GM18505 (cell line): ENCODE data around the gene OR9Q2.
"Not testable (repeated sequence)": the region's sequence is repeated elsewhere in the genome, so short reads cannot be mapped to it uniquely, and the experiment has no call there.

Experiments
- ATAC-seq: cut with Tn5 transposase; IDR thresholded peaks from one replicate; pipeline ENCODE4 v1.9.1; 2021; ENCODE audit not compliant: unreplicated experiment
- POLR2A ChIP-seq: IDR thresholded peaks from 4 replicates; pipeline ENCODE4 v1.6.1; 2011; ENCODE audit warnings: borderline replicate concordance; ENCODE audit not compliant: insufficient read depth, insufficient read length; ENCODE audit errors: extremely low read depth

Gene OR9Q2

GRCh38 chr11:58204042-58204441 is 15.2 kb downstream of the OR9Q2 start, which contains the start of gene OR1S2:
TSS of gene OR1S2 (minus strand) at chr11:58204142. CDS start at chr11:58204142, 0 bp downstream.
- no peak for ATAC-seq
- no peak for TF ChIP-seq POLR2A

- not testable (repeated sequence) for ATAC-seq
Measured at GRCh38 chr11:58212420-58212819, 23.6 kb downstream of the OR9Q2 start, which contains the start of gene OR1S1. TSS of gene OR1S1 (plus strand) at chr11:58212720.

DNA sequence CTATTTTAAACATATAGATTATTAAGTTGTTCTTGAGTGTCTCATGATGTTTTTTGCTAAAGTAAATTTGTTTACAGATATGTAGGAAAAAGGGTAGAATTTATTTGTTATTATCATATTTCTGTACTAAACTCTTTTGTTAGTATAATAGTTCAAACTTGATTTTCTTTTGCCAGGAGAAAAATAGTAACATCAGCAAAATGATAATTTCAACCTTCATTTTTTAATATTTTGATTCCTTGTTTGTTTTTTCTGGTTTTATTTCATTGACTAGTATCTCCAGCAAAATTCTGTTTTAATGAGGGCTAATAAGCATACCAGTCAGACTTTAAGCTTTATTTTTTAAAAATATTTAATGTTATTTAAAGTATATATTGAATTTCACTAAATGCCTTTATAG is 27.6 kb downstream of the OR9Q2 start:
- ATAC-seq, result no peak
- TF ChIP-seq POLR2A, result no peak

DNA sequence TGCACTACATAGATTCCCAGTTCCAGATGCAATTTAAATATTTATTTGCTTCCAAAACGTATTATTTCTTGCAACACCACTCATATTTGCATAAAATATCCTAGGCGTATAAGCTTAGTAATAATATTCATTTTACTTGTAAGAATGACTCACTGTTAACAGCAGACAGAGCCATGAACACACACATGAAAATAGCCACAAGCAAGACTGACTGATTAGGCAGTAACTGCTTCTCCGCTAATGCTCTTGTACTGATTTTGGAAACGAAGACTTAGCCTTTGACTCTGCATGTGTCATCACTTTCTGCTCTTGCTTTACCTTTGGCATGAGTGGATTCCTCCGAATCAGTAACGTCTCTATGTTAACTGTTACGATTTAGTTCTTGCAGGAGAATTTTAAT is 33.9 kb downstream of the OR9Q2 start:
- TF ChIP-seq POLR2A, result no peak
- no peak for ATAC-seq

DNA sequence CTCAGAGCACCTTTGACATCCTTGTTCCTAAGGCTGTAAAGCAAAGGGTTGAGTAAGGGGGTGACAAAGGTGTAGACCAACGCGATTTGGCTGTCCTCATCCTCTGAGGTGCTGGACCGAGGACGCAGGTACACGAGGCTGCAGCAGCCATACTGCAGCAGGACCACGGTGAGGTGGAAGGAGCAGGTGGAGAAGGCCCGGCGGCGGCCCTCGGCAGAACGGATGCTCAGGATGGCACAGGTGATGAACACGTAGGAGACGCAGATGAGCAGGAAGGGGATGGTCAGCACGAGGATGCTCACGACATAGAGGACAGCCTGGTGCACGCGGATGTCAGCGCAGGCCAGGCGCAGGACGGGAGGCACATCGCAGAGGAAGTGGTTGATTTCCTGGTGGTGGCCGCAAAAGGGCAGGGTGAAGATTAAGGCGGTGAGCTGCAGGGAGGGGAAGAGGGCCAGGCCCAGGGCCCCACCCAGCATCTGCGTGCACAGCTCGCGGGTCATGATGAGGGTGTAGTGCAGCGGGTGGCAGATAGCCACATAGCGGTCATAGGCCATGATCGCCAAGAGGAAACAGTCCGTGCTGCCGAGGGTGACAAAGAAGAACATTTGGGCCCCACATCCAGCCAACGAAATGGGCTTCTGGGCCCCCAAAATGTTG is 39.2 kb downstream of the OR9Q2 start:
- ATAC-seq, result no peak
- no peak for TF ChIP-seq POLR2A
